Measurements from ENCODE around the gene GADL1.

The GADL1 gene

GRCh38 chr3:30894521-30895251 is at the start of gene GADL1:
Gene GADL1, minus strand, starts transcription at chr3:30894661. Its CDS starts 47 bp downstream, at chr3:30894614.
- peak; percentile 1 for DNase-seq (ENCODE audit: low spot score)

GRCh38 chr3:30944124-30944523 is 49.7 kb upstream of the GADL1 start:
- no peak for DNase-seq (ENCODE audit: low spot score)

GRCh38 chr3:30943206-30943605 is 48.7 kb upstream of the GADL1 start:
- DNase-seq (ENCODE audit: low spot score): no peak

GRCh38 chr3:30941342-30941741 is 46.9 kb upstream of the GADL1 start:
- no peak for DNase-seq (ENCODE audit: low spot score)

GRCh38 chr3:30940740-30941139 is 46.3 kb upstream of the GADL1 start:
- no peak for DNase-seq (ENCODE audit: low spot score)

GRCh38 chr3:30934208-30934550 is 39.7 kb upstream of the GADL1 start:
- DNase-seq (ENCODE audit: low spot score): peak; percentile 54

GRCh38 chr3:30933478-30934207 is 39.2 kb upstream of the GADL1 start:
- no peak for DNase-seq (ENCODE audit: low spot score)

GRCh38 chr3:30932513-30933098 is 38.1 kb upstream of the GADL1 start:
- DNase-seq (ENCODE audit: low spot score): no peak

- no peak for DNase-seq (ENCODE audit: low spot score)
Measured at GRCh38 chr3:30924763-30925162, 30.3 kb upstream of the GADL1 start.

- no peak for DNase-seq (ENCODE audit: low spot score)
Measured at GRCh38 chr3:30919564-30919963, 25.1 kb upstream of the GADL1 start.

GRCh38 chr3:30918761-30919160 is 24.3 kb upstream of the GADL1 start:
- no peak for DNase-seq (ENCODE audit: low spot score)

GRCh38 chr3:30915782-30916181 is 21.3 kb upstream of the GADL1 start:
- no peak for DNase-seq (ENCODE audit: low spot score)

GRCh38 chr3:30914696-30915095 is 20.2 kb upstream of the GADL1 start:
- DNase-seq (ENCODE audit: low spot score): no peak

GRCh38 chr3:30913176-30913575 is 18.7 kb upstream of the GADL1 start:
- DNase-seq (ENCODE audit: low spot score): no peak

GRCh38 chr3:30912301-30912700 is 17.8 kb upstream of the GADL1 start:
- DNase-seq (ENCODE audit: low spot score): no peak

GRCh38 chr3:30908456-30909037 is 14.1 kb upstream of the GADL1 start:
- no peak for DNase-seq (ENCODE audit: low spot score)

- DNase-seq (ENCODE audit: low spot score): no peak
Measured at GRCh38 chr3:30904996-30905395, 10.5 kb upstream of the GADL1 start.

GRCh38 chr3:30895329-30895728 is 868 bp upstream of the GADL1 start:
- no peak for DNase-seq (ENCODE audit: low spot score)

GRCh38 chr3:30893678-30894325 is 659 bp downstream of the GADL1 start:
- no peak for DNase-seq (ENCODE audit: low spot score)

GRCh38 chr3:30890907-30891306 is 3.6 kb downstream of the GADL1 start:
- no peak for DNase-seq (ENCODE audit: low spot score)

- no peak for DNase-seq (ENCODE audit: low spot score)
Measured at GRCh38 chr3:30886888-30887287, 7.6 kb downstream of the GADL1 start.

- no peak for DNase-seq (ENCODE audit: low spot score)
Measured at GRCh38 chr3:30878862-30879261, 15.6 kb downstream of the GADL1 start.

Measured in LoVo (cell line).